Measurements from ENCODE around the gene ABCC1. TPM values are rescaled to one million over a fixed set of nuclear protein-coding genes. Genes with fewer than 3 reads are reported as not detected.

Gene ABCC1
- polyA plus RNA-seq, 1 donor from 2014 or later: 3.0 TPM

- no peaks in the 10 kb centered on the region for H4K20me1 ChIP-seq (ENCODE audit: insufficient read depth)
- H3F3A ChIP-seq (ENCODE audit: insufficient read depth, low read length, poor library complexity, severe bottlenecking): no peaks in the 10 kb centered on the region
- H3K27me3 ChIP-seq (ENCODE audit: insufficient read depth, low read depth, low read length): no peaks in the 10 kb centered on the region
- no peak overlapping the region for H2AFZ ChIP-seq (ENCODE audit: low read depth, low read length)
- H3K79me2 ChIP-seq (replicated peaks; ENCODE audit: insufficient read depth, low read length): no peaks in the 10 kb centered on the region
- no peak overlapping the region for H3K27ac ChIP-seq (ENCODE audit: low read length)
- no peaks in the 10 kb centered on the region for H3K9me3 ChIP-seq (ENCODE audit: low read length)
- H3K4me2 ChIP-seq (ENCODE audit: low read length): no peak overlapping the region
- no peak overlapping the region for H3K9ac ChIP-seq (ENCODE audit: low read length)
- H3K4me3 ChIP-seq (ENCODE audit: low read length): no peak overlapping the region
- no peaks in the 10 kb centered on the region for H3K36me3 ChIP-seq (ENCODE audit: insufficient read depth, low read length)
- TF ChIP-seq CTCF (IDR thresholded peaks at IDR 0.05; ENCODE audit: poor library complexity, severe bottlenecking): no peak
- no peak for TF ChIP-seq RAD21 (conservative IDR thresholded peaks at IDR 0.05)
- no peak for TF ChIP-seq SMC3 (conservative IDR thresholded peaks at IDR 0.05; ENCODE audit: poor library complexity)
- TF ChIP-seq TAF1 (IDR thresholded peaks at IDR 0.05; ENCODE audit: low read depth): no peak
- TF ChIP-seq EZH2 (IDR thresholded peaks at IDR 0.05; ENCODE audit: borderline replicate concordance, insufficient read depth, low read length, poor library complexity, severe bottlenecking): no peak
- TF ChIP-seq MXI1 (conservative IDR thresholded peaks at IDR 0.05; ENCODE audit: poor library complexity, severe bottlenecking): no peak
- TF ChIP-seq POLR2AphosphoS5 (IDR thresholded peaks at IDR 0.05): no peak
- no peak for TF ChIP-seq EP300 (conservative IDR thresholded peaks at IDR 0.05; ENCODE audit: poor library complexity, severe bottlenecking)
- TF ChIP-seq REST (IDR thresholded peaks at IDR 0.05; ENCODE audit: borderline replicate concordance): no peak
- no peaks in the 10 kb centered on the region for H3K9me2 ChIP-seq (ENCODE audit: insufficient read depth, low read length)
Observed at GRCh38 chr16:16041196-16041892, 91.9 kb downstream of the ABCC1 start.

GRCh38 chr16:16042076-16042475, 92.7 kb downstream of the ABCC1 start:
- H3K9me2 ChIP-seq (ENCODE audit: insufficient read depth, low read length): no peaks in the 10 kb centered on the region
- TF ChIP-seq EZH2 (IDR thresholded peaks at IDR 0.05; ENCODE audit: borderline replicate concordance, insufficient read depth, low read length, poor library complexity, severe bottlenecking) (no peak), RAD21 (conservative IDR thresholded peaks at IDR 0.05) (no peak), TAF1 (IDR thresholded peaks at IDR 0.05; ENCODE audit: low read depth) (no peak), POLR2AphosphoS5 (IDR thresholded peaks at IDR 0.05) (no peak), CTCF (IDR thresholded peaks at IDR 0.05; ENCODE audit: poor library complexity, severe bottlenecking) (no peak), SMC3 (conservative IDR thresholded peaks at IDR 0.05; ENCODE audit: poor library complexity) (no peak), EP300 (conservative IDR thresholded peaks at IDR 0.05; ENCODE audit: poor library complexity, severe bottlenecking) (no peak)
- no peak overlapping the region for H3K9ac ChIP-seq (ENCODE audit: low read length)
- H3K4me3 ChIP-seq (ENCODE audit: low read length): no peak overlapping the region
- no peak overlapping the region for H3K27ac ChIP-seq (ENCODE audit: low read length)
- no peaks in the 10 kb centered on the region for H3K36me3 ChIP-seq (ENCODE audit: insufficient read depth, low read length)
- no peaks in the 10 kb centered on the region for H3K9me3 ChIP-seq (ENCODE audit: low read length)
- no peaks in the 10 kb centered on the region for H4K20me1 ChIP-seq (ENCODE audit: insufficient read depth)
- no peaks in the 10 kb centered on the region for H3F3A ChIP-seq (ENCODE audit: insufficient read depth, low read length, poor library complexity, severe bottlenecking)
- no peaks in the 10 kb centered on the region for H3K79me2 ChIP-seq (replicated peaks; ENCODE audit: insufficient read depth, low read length)
- H3K4me2 ChIP-seq (ENCODE audit: low read length): no peak overlapping the region
- no peak overlapping the region for H2AFZ ChIP-seq (ENCODE audit: low read depth, low read length)
- no peaks in the 10 kb centered on the region for H3K27me3 ChIP-seq (ENCODE audit: insufficient read depth, low read depth, low read length)
